ENCODE data around the gene NR4A3. TPM values are rescaled to one million over a fixed set of nuclear protein-coding genes. Genes with fewer than 3 reads are reported as not detected.
A peak's percentile ranks its signal among the peaks of the same experiment; 100 is the strongest.

NR4A3 gene
- 0.11 TPM in 1 of 2 replicates, not detected in the other for total RNA-seq (2011; cell fraction: chromatin; rRNA removed; ENCODE audit: low replicate concordance)
- 0.17 TPM in 1 of 2 replicates, not detected in the other for total RNA-seq (2011; cell fraction: nucleolus; rRNA removed)
- not detected in 2 replicates for total RNA-seq (2011; cell fraction: nucleoplasm; rRNA removed)
- 0.04 TPM in 1 of 2 replicates, not detected in the other for total RNA-seq (2014; rRNA removed)
- total RNA-seq (2014; rRNA removed; fragmentation: Illumina TruSeq; extraction: Trizol) = 0.04 TPM in 1 of 2 replicates, not detected in the other
- 0.04 TPM in 1 of 2 replicates, not detected in the other for total RNA-seq (2015; rRNA removed; fragmentation: Illumina TruSeq; extraction: Trizol)
- total RNA-seq (2021) = 0.07 TPM in 1 of 2 replicates, not detected in the other
- polyA plus RNA-seq (2011; rRNA removed) = 0.03 TPM in 1 of 2 replicates, not detected in the other
- polyA plus RNA-seq (2011; cell fraction: cytosol; rRNA removed) = not detected in 2 replicates
- 0.03 and 0.06 TPM in 2 replicates for polyA plus RNA-seq (2011; cell fraction: nucleus; rRNA removed)
- 0.01 TPM in 1 of 2 replicates, not detected in the other for polyA plus RNA-seq (2012)
- polyA plus RNA-seq (2014; fragmentation: Illumina TruSeq; extraction: Trizol) = not detected in 2 replicates
- polyA plus RNA-seq (2014; fragmentation: Nextera tagmentation; extraction: Ambion mirVana) = not detected
- polyA plus RNA-seq (2014; rRNA removed) = 0.12 TPM in 1 of 2 replicates, not detected in the other
- 0.04 and 0.15 TPM in 2 replicates for polyA minus RNA-seq (2011; rRNA and poly(A)+ RNA removed)
- 0.46 TPM in 1 of 2 replicates, not detected in the other for polyA minus RNA-seq (2011; cell fraction: cytosol; rRNA and poly(A)+ RNA removed)
- polyA minus RNA-seq (2011; cell fraction: nucleus; rRNA and poly(A)+ RNA removed) = under 0.01 and 0.22 TPM in 2 replicates
- percentile 17 among the genes with signal in this experiment for Bru-seq, nascent RNA
- percentile 13 among the genes with signal in this experiment for BruChase-seq, experiment 1, labeled RNA remaining after a 2-hour chase
- BruChase-seq, experiment 2, labeled RNA remaining after a 6-hour chase = percentile 20 among the genes with signal in this experiment
- long read RNA-seq, experiment 1 = 0 reads
- long read RNA-seq, experiment 2 = 0 reads
- long read RNA-seq, experiment 3 = 0 reads

GRCh38 chr9:99821396-99822108, at the start of gene NR4A3:
NR4A3 (plus strand) TSS chr9:99821885; CDS start chr9:99828043, 6,158 bp downstream.
- Histone ChIP-seq H3K4me2 (ENCODE audit: insufficient read depth, low read length) (peak within 1 kb of the TSS; percentile 92), H3K4me1 (replicated peaks in 1 of 2; ENCODE audit: control insufficient read depth in 2 of 2, insufficient read depth in 2 of 2, low read length in 2 of 2) (peaks cover 12 to 42% of the 10 kb centered on the region in 2 experiments), H3K9me3 (replicated peaks; ENCODE audit: control insufficient read depth, insufficient read depth, low read depth, low read length) (no peaks in the 10 kb centered on the region), H3K36me3 (ENCODE audit: control insufficient read depth, insufficient read depth, low read length) (no peaks in the 10 kb centered on the region), H3K9me1 (ENCODE audit: control insufficient read depth, insufficient read depth, low read length) (no peaks in the 10 kb centered on the region), H3K79me2 (ENCODE audit: control insufficient read depth, insufficient read depth, low read length) (peaks cover 15% of the 10 kb centered on the region; the same call in 1 of the 3 replicates), H3K9ac (ENCODE audit: insufficient read depth in 1 of 2, low read depth in 2 of 2, low read length in 2 of 2) (peak within 1 kb of the TSS; percentile 71 to 92), H3K27me3 (ENCODE audit: control insufficient read depth in 2 of 2, insufficient read depth in 2 of 2, low read length in 2 of 2) (peaks cover 25 to 39% of the 10 kb centered on the region in 2 experiments), H3K4me3 (peak within 1 kb of the TSS; percentile 84), H3K27ac (ENCODE audit: extremely low read depth, low read depth, low read length) (peak within 1 kb of the TSS; percentile 71), H2AFZ (ENCODE audit: low read depth, low read length) (peak within 1 kb of the TSS; percentile 92), H4K20me1 (replicated peaks; ENCODE audit: control insufficient read depth, insufficient read depth, low read length) (0 out of 2 replicates have a peak, but pooled peaks cover 3% of the 10 kb centered on the region)
- no TSS peak for BruUV-seq (replicated peaks)
- FAIRE-seq (peak; percentile 80), DNase-seq (ENCODE audit: extremely low read depth in 1 of 4, low spot score in 3 of 4) (peak; percentile 83 to 95 (median 85)), ATAC-seq (peak; percentile 75)
- in situ Hi-C loops (cut with MboI) (no loop called here), intact Hi-C loops (cut with micrococcal nuclease) (loop anchor here (2.0 to 10.0 kb wide), 7 partner anchors 41 to 557 kb away; partner anchors contain the start of genes ERP44, INVS and STX17)
- ChIA-PET POLR2A (interaction anchor here (0.6 to 1.1 kb wide), 5 partner anchors 8 to 598 kb away, joined by 3 to 4 read pairs (median 3); no protein-coding TSS in a partner anchor), CTCF (ENCODE audit: low intra/inter-chr PET ratio) (interaction anchor here (1.0 kb wide), 1 partner anchor 14 kb away, joined by 3 read pairs; no protein-coding TSS in a partner anchor)
- WGBS (ENCODE audit: insufficient coverage, low coverage, missing lambda C conversion rate) = 1% methylated on average over 32 of the region's 75 CpGs
- TF ChIP-seq LCOR (CRISPR knock-in tag; IDR thresholded peaks at IDR 0.05) = no peak
- TF ChIP-seq SMARCA5 (IDR thresholded peaks at IDR 0.05) = no peak
- TF ChIP-seq MITF (IDR thresholded peaks at IDR 0.05) = no peak
- TF ChIP-seq KLF10 (CRISPR knock-in tag; IDR thresholded peaks at IDR 0.05) = no peak
- TF ChIP-seq DMBX1 (CRISPR knock-in tag; IDR thresholded peaks at IDR 0.05; ENCODE audit: borderline replicate concordance) = no peak
- TF ChIP-seq NR3C1 (CRISPR knock-in tag; IDR thresholded peaks at IDR 0.05) = 0 out of 2 replicates have a peak, but pooled peaks have one; percentile 52
- TF ChIP-seq ZNF589 (CRISPR knock-in tag; IDR thresholded peaks at IDR 0.05; ENCODE audit: low read depth) = no peak
- TF ChIP-seq MAX (CRISPR knock-in tag; IDR thresholded peaks at IDR 0.05) = peak; percentile 75
- no peak for TF ChIP-seq BDP1 (IDR thresholded peaks at IDR 0.05; ENCODE audit: insufficient read depth, insufficient read length)
- TF ChIP-seq ZNF707 (CRISPR knock-in tag; conservative IDR thresholded peaks at IDR 0.05) = no peak
- no peak for TF ChIP-seq ZNF717 (CRISPR knock-in tag; IDR thresholded peaks at IDR 0.05)
- no peak for TF ChIP-seq CBX2 (IDR thresholded peaks at IDR 0.05; ENCODE audit: insufficient read depth, low read length, poor library complexity, severe bottlenecking)
- TF ChIP-seq HMG20A (CRISPR knock-in tag; conservative IDR thresholded peaks at IDR 0.05) = no peak
- no peak for TF ChIP-seq USF1 (CRISPR knock-in tag; IDR thresholded peaks at IDR 0.05)
- TF ChIP-seq ZNF699 (CRISPR knock-in tag; IDR thresholded peaks at IDR 0.05; ENCODE audit: insufficient replicate concordance) = no peak
- TF ChIP-seq HNRNPLL (IDR thresholded peaks at IDR 0.05; ENCODE audit: low read depth, low read length, poor library complexity, severe bottlenecking) = peak; percentile 82
